Trophoblast cell (in vitro differentiated cells and primary cell): ENCODE measurements around the gene NRK.

Experiments
- DNase-seq, 2 donors: peaks; one replicate each; pipeline ENCODE4 v3.0.0-alpha.2; 2016
- H2AFZ ChIP-seq: 2 replicates; pipeline ENCODE4 v1.6.1; 2013; ENCODE audit warnings: low read length, moderate library complexity, mild to moderate bottlenecking; ENCODE audit not compliant: insufficient read depth, poor library complexity
- H2AK5ac ChIP-seq: 2 replicates; pipeline ENCODE4 v1.6.1; 2013; ENCODE audit warnings: mild to moderate bottlenecking, low read length
- H2BK120ac ChIP-seq: 2 replicates; pipeline ENCODE4 v1.6.1; 2013; ENCODE audit warnings: low read length, mild to moderate bottlenecking, moderate library complexity; ENCODE audit not compliant: insufficient read depth, poor library complexity
- H2BK12ac ChIP-seq: 2 replicates; pipeline ENCODE4 v1.6.1; 2013; ENCODE audit warnings: mild to moderate bottlenecking, low read length, moderate library complexity
- H2BK5ac ChIP-seq: 2 replicates; pipeline ENCODE4 v1.6.1; 2013; ENCODE audit warnings: low read length, low read depth, moderate library complexity, mild to moderate bottlenecking; ENCODE audit not compliant: poor library complexity
- H3K14ac ChIP-seq: 2 replicates; pipeline ENCODE4 v1.6.1; 2013; ENCODE audit warnings: mild to moderate bottlenecking, low read length
- H3K18ac ChIP-seq: 2 replicates; pipeline ENCODE4 v1.6.1; 2013; ENCODE audit warnings: mild to moderate bottlenecking, low read length
- H3K23ac ChIP-seq: 2 replicates; pipeline ENCODE4 v1.6.1; 2013; ENCODE audit warnings: low read length
- H3K27ac ChIP-seq: 2 replicates; pipeline ENCODE4 v1.5.1; 2013; ENCODE audit warnings: low read depth, mild to moderate bottlenecking, inconsistent platforms, low read length, moderate library complexity
- H3K27me3 ChIP-seq: 2 replicates; pipeline ENCODE4 v1.6.1; 2013; ENCODE audit warnings: inconsistent platforms, mild to moderate bottlenecking, low read length, moderate library complexity; ENCODE audit not compliant: insufficient read depth
- H3K36me3 ChIP-seq, 2 experiments: 1 replicate in 1 of 2; 2 replicates in 1 of 2; pipeline ENCODE4 v1.6.1; 2013; ENCODE audit warnings: low read length in 2 of 2, mild to moderate bottlenecking in 2 of 2, moderate library complexity in 1 of 2; ENCODE audit not compliant: insufficient read depth in 2 of 2, control insufficient read depth in 1 of 2
- H3K4ac ChIP-seq: 2 replicates; pipeline ENCODE4 v1.6.1; 2013; ENCODE audit warnings: low read depth, mild to moderate bottlenecking, low read length, moderate library complexity
- H3K4me1 ChIP-seq, 2 experiments: 1 replicate in 1 of 2; 2 replicates in 1 of 2; pipeline ENCODE4 v1.6.1; 2013; ENCODE audit warnings: low read length in 2 of 2, mild to moderate bottlenecking in 2 of 2, moderate library complexity in 1 of 2; ENCODE audit not compliant: insufficient read depth in 2 of 2, control insufficient read depth in 1 of 2
- H3K4me2 ChIP-seq: 2 replicates; pipeline ENCODE4 v1.6.1; 2013; ENCODE audit warnings: inconsistent platforms, mild to moderate bottlenecking, low read length, moderate library complexity
- H3K4me3 ChIP-seq: 2 replicates; pipeline ENCODE4 v1.5.1; 2013; ENCODE audit warnings: mild to moderate bottlenecking, low read depth, low read length, inconsistent platforms
- H3K79me1 ChIP-seq: one replicate; pipeline ENCODE4 v1.6.1; 2013; ENCODE audit warnings: low read length
- H3K79me2 ChIP-seq: 2 replicates; pipeline ENCODE4 v1.6.1; 2013; ENCODE audit warnings: low read length, mild to moderate bottlenecking; ENCODE audit not compliant: control insufficient read depth, insufficient read depth, poor library complexity
- H3K9ac ChIP-seq: 2 replicates; pipeline ENCODE4 v1.6.1; 2013; ENCODE audit warnings: mild to moderate bottlenecking, low read length
- H3K9me3 ChIP-seq: 2 replicates; pipeline ENCODE4 v1.6.1; 2013; ENCODE audit warnings: low read depth, mild to moderate bottlenecking, control low read depth, inconsistent platforms, low read length; ENCODE audit not compliant: insufficient read depth
- H4K12ac ChIP-seq: 2 replicates; pipeline ENCODE4 v1.6.1; 2013; ENCODE audit warnings: low read depth, mild to moderate bottlenecking, low read length, moderate library complexity
- H4K8ac ChIP-seq: 2 replicates; pipeline ENCODE4 v1.6.1; 2013; ENCODE audit warnings: low read depth, mild to moderate bottlenecking, low read length, moderate library complexity
- H4K91ac ChIP-seq: one replicate; pipeline ENCODE4 v1.6.1; 2013; ENCODE audit warnings: low read depth, mild to moderate bottlenecking, low read length, moderate library complexity
- WGBS: extraction: QIAGEN DNeasy Blood & Tissue Kit; methylation state at CpG from one replicate; pipeline ENCODE4 v1.1.7; 2013; ENCODE audit warnings: missing lambda C conversion rate; ENCODE audit not compliant: insufficient read length, insufficient coverage; ENCODE audit errors: extremely low coverage; 5-methylcytosine and 5-hydroxymethylcytosine counted together

The NRK gene

GRCh38 chrX:105874790-105875189 lies 52.5 kb downstream of the NRK start:
- Histone ChIP-seq H3K23ac (no peak overlapping the region), H3K14ac (no peak overlapping the region), H3K4me2 (no peak overlapping the region), H3K79me2 (no peaks in the 10 kb centered on the region), H4K12ac (no peak overlapping the region), H2BK12ac (no peak overlapping the region), H3K9ac (no peak overlapping the region), H2BK120ac (no peak overlapping the region), H3K18ac (no peak overlapping the region), H3K4me1 (no peaks in the 10 kb centered on the region), H2AK5ac (no peak overlapping the region), H3K79me1 (no peaks in the 10 kb centered on the region), H4K8ac (no peak overlapping the region), H3K4ac (no peak overlapping the region), H2AFZ (no peak overlapping the region), H4K91ac (no peak overlapping the region), H3K4me3 (no peak overlapping the region), H2BK5ac (no peak overlapping the region), H3K27ac (no peak overlapping the region), H3K36me3 (no peaks in the 10 kb centered on the region), H3K27me3 (no peaks in the 10 kb centered on the region), H3K9me3 (no peaks in the 10 kb centered on the region)
- no CpG with 5 or more reads among the region's 1 CpG for WGBS
- no peak for DNase-seq

- Histone ChIP-seq H3K14ac (no peak overlapping the region), H3K9ac (no peak overlapping the region), H2AFZ (no peak overlapping the region), H2BK12ac (no peak overlapping the region), H3K4me1 (no peaks in the 10 kb centered on the region), H4K12ac (no peak overlapping the region), H3K23ac (no peak overlapping the region), H3K36me3 (no peaks in the 10 kb centered on the region), H3K4me2 (no peak overlapping the region), H2AK5ac (no peak overlapping the region), H3K4ac (no peak overlapping the region), H4K91ac (no peak overlapping the region), H4K8ac (no peak overlapping the region), H3K27ac (no peak overlapping the region), H3K79me2 (no peaks in the 10 kb centered on the region), H3K79me1 (no peaks in the 10 kb centered on the region), H3K9me3 (no peaks in the 10 kb centered on the region), H2BK5ac (no peak overlapping the region), H2BK120ac (no peak overlapping the region), H3K4me3 (no peak overlapping the region), H3K18ac (no peak overlapping the region), H3K27me3 (no peaks in the 10 kb centered on the region)
- no CpG with 5 or more reads among the region's 3 CpGs for WGBS
- DNase-seq: peak in 1 of 2 donors; percentile 61
Observed at GRCh38 chrX:105876658-105877057, 54.3 kb downstream of the NRK start.

- Histone ChIP-seq H2AFZ (no peak overlapping the region), H3K27ac (no peak overlapping the region), H3K27me3 (no peaks in the 10 kb centered on the region), H3K36me3 (no peaks in the 10 kb centered on the region), H3K79me2 (no peaks in the 10 kb centered on the region), H3K4me2 (no peak overlapping the region), H2BK5ac (no peak overlapping the region), H3K18ac (no peak overlapping the region), H3K14ac (no peak overlapping the region), H3K4ac (no peak overlapping the region), H3K4me3 (no peak overlapping the region), H4K8ac (no peak overlapping the region), H2BK120ac (no peak overlapping the region), H3K79me1 (no peaks in the 10 kb centered on the region), H3K9me3 (no peaks in the 10 kb centered on the region), H3K4me1 (no peaks in the 10 kb centered on the region), H4K91ac (no peak overlapping the region), H2BK12ac (no peak overlapping the region), H2AK5ac (no peak overlapping the region), H3K23ac (no peak overlapping the region), H4K12ac (no peak overlapping the region), H3K9ac (no peak overlapping the region)
- no CpG with 5 or more reads among the region's 3 CpGs for WGBS
- DNase-seq: no peak
Observed at GRCh38 chrX:105880491-105880890, 58.2 kb downstream of the NRK start.

- no peak overlapping the region for H2BK12ac ChIP-seq
- H3K27ac ChIP-seq: no peak overlapping the region
- no peaks in the 10 kb centered on the region for H3K36me3 ChIP-seq
- no peak overlapping the region for H3K4ac ChIP-seq
- H3K9ac ChIP-seq: no peak overlapping the region
- no CpG with 5 or more reads among the region's 3 CpGs for WGBS
- no peak overlapping the region for H2AFZ ChIP-seq
- no peaks in the 10 kb centered on the region for H3K27me3 ChIP-seq
- no peak for DNase-seq
- H2BK5ac ChIP-seq: no peak overlapping the region
- no peaks in the 10 kb centered on the region for H3K79me1 ChIP-seq
- no peak overlapping the region for H4K12ac ChIP-seq
- no peaks in the 10 kb centered on the region for H3K4me1 ChIP-seq
- H3K18ac ChIP-seq: no peak overlapping the region
- no peak overlapping the region for H3K4me3 ChIP-seq
- no peak overlapping the region for H3K23ac ChIP-seq
- H2AK5ac ChIP-seq: no peak overlapping the region
- no peak overlapping the region for H4K91ac ChIP-seq
- H3K9me3 ChIP-seq: no peaks in the 10 kb centered on the region
- no peak overlapping the region for H4K8ac ChIP-seq
- H3K14ac ChIP-seq: no peak overlapping the region
- H2BK120ac ChIP-seq: no peak overlapping the region
- no peak overlapping the region for H3K4me2 ChIP-seq
- H3K79me2 ChIP-seq: no peaks in the 10 kb centered on the region
Observed at GRCh38 chrX:105882581-105883275, 60.4 kb downstream of the NRK start.
